Psoas muscle (tissue), 8 donors: ENCODE data around the gene DIP2B. TPM values are rescaled to one million over a fixed set of nuclear protein-coding genes. Genes with fewer than 3 reads are reported as not detected.

Source experiments
- ATAC-seq, 4 donors: fragments of 200-7000 bp; cut with Tn5 transposase; one replicate each; pipeline ENCODE4 v1.9.1; 2020; ENCODE audit warnings: moderate library complexity in 3 of 4, mild to moderate bottlenecking in 2 of 4
- DNase-seq, 2 donors: peaks; one replicate each; pipeline ENCODE4 v3.0.0-alpha.2; 2020
- H3K27ac ChIP-seq: fragments of 200-600 bp; one replicate; pipeline ENCODE4 v1.8.0; 2022
- H3K27me3 ChIP-seq, 3 donors: fragments of 200-600 bp in 1 of 3; one replicate each; pipeline versions ENCODE4 v1.6.1 to v1.8.0; 2013 to 2022; ENCODE audit warnings: low read length in 2 of 3, mild to moderate bottlenecking in 2 of 3, moderate library complexity in 1 of 3; ENCODE audit not compliant: insufficient read depth in 3 of 3
- H3K36me3 ChIP-seq, 2 donors: fragments of 200-600 bp in 1 of 2; one replicate each; pipeline versions ENCODE4 v1.6.1 to v1.8.0; 2013 to 2022; ENCODE audit warnings: low read depth in 1 of 2, mild to moderate bottlenecking in 1 of 2, moderate library complexity in 1 of 2; ENCODE audit not compliant: insufficient read depth in 1 of 2
- H3K4me1 ChIP-seq: fragments of 200-600 bp; one replicate; pipeline ENCODE4 v1.8.0; 2022
- H3K4me3 ChIP-seq: fragments of 200-600 bp; one replicate; pipeline ENCODE4 v1.8.0; 2022; ENCODE audit warnings: mild to moderate bottlenecking
- H3K9me3 ChIP-seq: fragments of 200-600 bp; one replicate; pipeline ENCODE4 v1.8.0; 2022
- CTCF ChIP-seq: fragments of 200-600 bp; IDR thresholded peaks from one replicate; pipeline ENCODE4 v1.8.0; 2022; ENCODE audit warnings: antibody characterized with exemption
- WGBS, 3 donors: extraction: QIAGEN DNeasy Blood & Tissue Kit; methylation state at CpG; one replicate each; pipeline versions ENCODE4 v1.1.6 to v1.1.7; 2013; 5-methylcytosine and 5-hydroxymethylcytosine counted together
- intact Hi-C, 2 donors: fragments of 100-400 bp; cut with DNase I; formaldehyde crosslinking; loops; one replicate each; pipeline versions ENCODE4 v1.11.0 to v1.14.2; 2022
- polyA plus RNA-seq, 3 donors: library from polyadenylated mRNA; stranded (reverse); fragments of 200-250 nt; gene quantifications; one replicate each; pipeline ENCODE4 v1.2.3, GENCODE V29; 2013
- total RNA-seq, 4 donors: library from RNA; stranded (reverse); fragmentation: NEBNext Ultra II Directional in 2 of 4; extraction: Animal tissue kit (Norgen Biotek cat#: 25700) in 2 of 4; gene quantifications; one replicate each; pipeline versions ENCODE4 v1.2.1 to v1.2.4, GENCODE V29; 2021 to 2023
- donor health status: healthy with polysubstance abuse.
- donor health status: DM: no; HTN: no; CAD: no; lungs with moderate emphysema.
- donor health status: Bipolar disorder and iron deficiency.
- donor health status: healthy.
- donor health status: DM: yes; HTN: yes; CAD: no.
- donor health status: DM: no; HTN: no; CAD: no.
- donor health status: DM: no; HTN: no; CAD: no.
- donor health status: DM: yes; HTN: yes; CAD: no.

The DIP2B gene
- total and polyA plus RNA-seq, 7 donors = 2.2 to 10.7 (median 8.6) TPM

- no peaks in the 10 kb centered on the region for H3K27me3 ChIP-seq
- no peaks in the 10 kb centered on the region for H3K9me3 ChIP-seq
- intact Hi-C loops = no loop called here
- peaks cover 26% of the 10 kb centered on the region for H3K4me1 ChIP-seq
- no peak for DNase-seq
- no peak for ATAC-seq
- no peak overlapping the region for H3K27ac ChIP-seq
- TF ChIP-seq CTCF = no peak
- no peak overlapping the region for H3K4me3 ChIP-seq
- H3K36me3 ChIP-seq = no peaks in the 10 kb centered on the region
- 94 to 100% (median 100%) methylated on average over 2 of the region's 2 CpGs for WGBS, 3 donors
These were observed 19.8 kb downstream of the DIP2B start for GRCh38 chr12:50524621-50525020.

GRCh38 chr12:50525422-50525821, 20.6 kb downstream of the DIP2B start:
- 94 to 98% (median 97%) methylated on average over 2 of the region's 2 CpGs for WGBS, 3 donors
- TF ChIP-seq CTCF = no peak
- no peaks in the 10 kb centered on the region for H3K9me3 ChIP-seq
- no peaks in the 10 kb centered on the region for H3K36me3 ChIP-seq
- no peak overlapping the region for H3K27ac ChIP-seq
- H3K27me3 ChIP-seq = no peaks in the 10 kb centered on the region
- H3K4me3 ChIP-seq = no peak overlapping the region
- peaks cover 24% of the 10 kb centered on the region for H3K4me1 ChIP-seq
- ATAC-seq (no peak), DNase-seq (no peak)
- intact Hi-C loops = no loop called here

DNA sequence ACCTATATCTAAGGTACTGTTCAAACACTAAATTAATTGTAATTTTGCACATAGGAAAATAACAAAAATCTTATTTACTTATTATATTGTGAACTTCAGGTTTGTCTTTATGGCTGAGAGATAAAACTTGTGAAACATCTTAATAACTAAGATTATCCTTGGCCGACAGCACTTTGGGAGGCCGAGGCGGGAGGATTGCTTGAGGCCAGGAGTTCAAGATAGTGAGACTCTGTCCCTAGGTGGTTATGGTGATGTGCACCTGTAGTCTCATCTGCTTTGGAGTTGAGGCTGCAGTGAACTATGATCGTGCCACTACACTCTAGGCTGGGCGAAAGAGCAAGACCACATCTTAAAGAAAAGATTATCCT, 22.6 kb downstream of the DIP2B start:
- peaks cover 27% of the 10 kb centered on the region for H3K4me1 ChIP-seq
- ATAC-seq (no peak), DNase-seq (no peak)
- no peaks in the 10 kb centered on the region for H3K27me3 ChIP-seq
- no peak overlapping the region for H3K27ac ChIP-seq
- H3K4me3 ChIP-seq = no peak overlapping the region
- intact Hi-C loops = no loop called here
- no peaks in the 10 kb centered on the region for H3K36me3 ChIP-seq
- no peak for TF ChIP-seq CTCF
- H3K9me3 ChIP-seq = no peaks in the 10 kb centered on the region
- 97 to 98% (median 98%) methylated on average over 5 of the region's 5 CpGs for WGBS, 3 donors

DNA sequence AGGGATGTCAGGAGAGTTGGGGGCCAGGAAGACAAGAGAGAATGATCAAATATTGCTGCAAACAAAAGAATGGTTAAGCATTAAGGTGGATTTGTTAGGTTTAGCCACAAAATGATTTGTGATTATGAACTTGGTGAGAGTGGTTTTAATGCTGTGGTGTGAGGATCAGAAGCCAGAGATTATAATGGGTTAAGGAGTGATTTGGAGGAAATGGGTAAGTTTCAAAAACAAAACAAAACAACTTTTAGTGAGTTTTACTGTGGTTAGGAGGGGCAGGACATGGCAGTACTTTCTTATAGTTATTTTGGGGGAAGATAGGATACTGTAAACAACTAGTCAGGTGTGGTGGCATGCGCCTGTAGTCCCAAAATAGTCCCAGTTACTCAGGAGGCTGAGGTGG, 24.0 kb downstream of the DIP2B start:
- intact Hi-C loops = no loop called here
- H3K4me1 ChIP-seq = peaks cover 35% of the 10 kb centered on the region
- H3K27me3 ChIP-seq = no peaks in the 10 kb centered on the region
- H3K36me3 ChIP-seq = no peaks in the 10 kb centered on the region
- TF ChIP-seq CTCF = no peak
- no peak overlapping the region for H3K4me3 ChIP-seq
- H3K9me3 ChIP-seq = no peaks in the 10 kb centered on the region
- DNase-seq (no peak), ATAC-seq (no peak)
- WGBS, 3 donors = 72 to 81% (median 78%) methylated on average over 1 of the region's 1 CpG
- H3K27ac ChIP-seq = no peak overlapping the region

DNA sequence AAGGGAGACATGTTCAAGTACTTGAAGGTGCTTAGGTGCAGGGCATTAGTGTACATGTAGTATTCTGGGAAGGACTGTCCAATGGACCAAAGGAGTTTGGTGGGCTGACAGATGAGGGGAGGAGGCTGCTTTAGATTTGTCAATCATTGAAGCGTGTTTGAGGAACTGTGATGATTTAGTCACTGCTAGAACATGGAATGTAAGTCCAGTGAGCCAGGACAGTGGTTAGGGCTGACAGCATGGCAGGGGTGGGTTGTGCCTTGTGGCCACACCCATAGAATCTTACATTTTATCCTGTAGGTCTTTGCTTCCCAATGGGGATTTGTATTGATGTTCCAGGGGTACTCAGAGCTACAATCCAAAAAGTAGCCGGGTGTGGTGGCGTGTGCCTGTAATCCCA, 24.6 kb downstream of the DIP2B start:
- no peaks in the 10 kb centered on the region for H3K27me3 ChIP-seq
- intact Hi-C loops = no loop called here
- ATAC-seq (no peak), DNase-seq (no peak)
- no peak overlapping the region for H3K27ac ChIP-seq
- no peaks in the 10 kb centered on the region for H3K9me3 ChIP-seq
- H3K36me3 ChIP-seq = no peaks in the 10 kb centered on the region
- H3K4me3 ChIP-seq = no peak overlapping the region
- 62 to 88% (median 67%) methylated on average over 3 of the region's 3 CpGs for WGBS, 3 donors
- peaks cover 35% of the 10 kb centered on the region for H3K4me1 ChIP-seq
- no peak for TF ChIP-seq CTCF
